Cardiac atrium fibroblast (primary cell): ENCODE measurements around the gene CENPE. TPM values are rescaled to one million over a fixed set of nuclear protein-coding genes. Genes with fewer than 3 reads are reported as not detected.

Experiments
- total RNA-seq: library from RNA; depleted of rRNA; stranded (reverse); fragments of >200 nt; gene quantifications from 2 replicates; pipeline ENCODE4 v1.2.3, GENCODE V29; 2015

CENPE gene
- total RNA-seq, result 2.2 and 4.7 TPM in 2 replicates

GRCh38 chr4:103198111-103198765 is at the start of gene CENPE:
Gene CENPE, minus strand, starts transcription at chr4:103198343. Its CDS starts 24 bp downstream, at chr4:103198319.

GRCh38 chr4:103099691-103100392 is 98.3 kb downstream of the CENPE start, which contains the start of gene BDH2:
Gene BDH2, minus strand, starts transcription at chr4:103099834. Its CDS starts 3,580 bp downstream, at chr4:103096254.

GRCh38 chr4:103076747-103077347 is 121.3 kb downstream of the CENPE start, which contains the start of gene SLC9B2:
Gene SLC9B2, minus strand, starts transcription at chr4:103076761. Its CDS starts 9,211 bp downstream, at chr4:103067550.

Other genes with a start within 250 kb of the CENPE start
- 0.72 and 1.3 TPM in 2 replicates for gene SLC9B1, start 178.6 kb downstream of the CENPE start, total RNA-seq
- 16.8 and 17.9 TPM in 2 replicates for gene SLC9B2, start 121.6 kb downstream of the CENPE start, total RNA-seq
- 32.7 and 41.8 TPM in 2 replicates for gene BDH2, start 98.5 kb downstream of the CENPE start, total RNA-seq